GM12874 (cell line): Measurements from ENCODE around the gene MCTS1.

Experiments used
- TF ChIP-seq, protein P1 (sequence below): IDR thresholded peaks from 2 replicates; pipeline ENCODE4 v1.5.1; 2011; ENCODE audit warnings: low read depth, mild to moderate bottlenecking, control low read depth, low read length, moderate library complexity; ENCODE audit not compliant: insufficient read depth

MCTS1 gene

DNA sequence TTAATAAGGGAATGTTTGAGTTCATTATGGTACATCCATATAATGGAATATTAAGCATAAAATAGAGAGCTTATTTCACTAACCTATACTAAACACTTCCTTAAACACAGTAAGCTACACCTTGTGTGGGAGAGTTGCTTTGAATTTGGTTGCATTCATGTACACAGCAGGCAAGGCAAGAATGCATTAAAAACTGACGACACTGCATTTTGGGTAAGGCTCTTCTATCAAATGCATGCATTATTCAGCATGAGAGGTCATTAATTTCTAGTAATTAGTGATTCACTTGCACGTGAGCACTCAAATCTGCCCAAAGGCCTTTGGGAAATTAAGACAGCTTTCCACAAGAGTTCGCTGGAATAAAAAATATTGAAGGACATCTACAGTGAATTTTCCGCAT, 34.7 kb downstream of the MCTS1 start:
- TF ChIP-seq, protein P1, sequence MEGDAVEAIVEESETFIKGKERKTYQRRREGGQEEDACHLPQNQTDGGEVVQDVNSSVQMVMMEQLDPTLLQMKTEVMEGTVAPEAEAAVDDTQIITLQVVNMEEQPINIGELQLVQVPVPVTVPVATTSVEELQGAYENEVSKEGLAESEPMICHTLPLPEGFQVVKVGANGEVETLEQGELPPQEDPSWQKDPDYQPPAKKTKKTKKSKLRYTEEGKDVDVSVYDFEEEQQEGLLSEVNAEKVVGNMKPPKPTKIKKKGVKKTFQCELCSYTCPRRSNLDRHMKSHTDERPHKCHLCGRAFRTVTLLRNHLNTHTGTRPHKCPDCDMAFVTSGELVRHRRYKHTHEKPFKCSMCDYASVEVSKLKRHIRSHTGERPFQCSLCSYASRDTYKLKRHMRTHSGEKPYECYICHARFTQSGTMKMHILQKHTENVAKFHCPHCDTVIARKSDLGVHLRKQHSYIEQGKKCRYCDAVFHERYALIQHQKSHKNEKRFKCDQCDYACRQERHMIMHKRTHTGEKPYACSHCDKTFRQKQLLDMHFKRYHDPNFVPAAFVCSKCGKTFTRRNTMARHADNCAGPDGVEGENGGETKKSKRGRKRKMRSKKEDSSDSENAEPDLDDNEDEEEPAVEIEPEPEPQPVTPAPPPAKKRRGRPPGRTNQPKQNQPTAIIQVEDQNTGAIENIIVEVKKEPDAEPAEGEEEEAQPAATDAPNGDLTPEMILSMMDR = no peak

DNA sequence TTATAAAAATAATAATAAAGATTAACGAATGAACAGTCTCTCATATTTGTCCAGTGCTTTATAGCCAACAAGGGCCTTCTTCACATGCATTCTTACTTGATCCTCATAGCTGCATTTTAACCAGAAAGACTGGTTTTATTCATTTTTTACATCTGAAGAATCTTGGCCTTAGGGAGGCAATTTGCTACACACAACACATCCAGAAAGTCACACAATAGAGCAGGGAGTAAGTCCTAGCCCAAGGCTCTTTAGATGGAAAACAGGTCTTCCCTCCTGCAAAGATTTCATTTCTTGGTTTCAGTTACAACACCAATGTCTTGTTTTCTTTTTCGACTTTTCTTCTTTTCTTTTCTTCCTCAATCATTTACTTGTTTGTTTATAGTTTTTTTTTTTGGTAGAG, 39.0 kb downstream of the MCTS1 start:
- TF ChIP-seq, protein P1 = no peak

DNA sequence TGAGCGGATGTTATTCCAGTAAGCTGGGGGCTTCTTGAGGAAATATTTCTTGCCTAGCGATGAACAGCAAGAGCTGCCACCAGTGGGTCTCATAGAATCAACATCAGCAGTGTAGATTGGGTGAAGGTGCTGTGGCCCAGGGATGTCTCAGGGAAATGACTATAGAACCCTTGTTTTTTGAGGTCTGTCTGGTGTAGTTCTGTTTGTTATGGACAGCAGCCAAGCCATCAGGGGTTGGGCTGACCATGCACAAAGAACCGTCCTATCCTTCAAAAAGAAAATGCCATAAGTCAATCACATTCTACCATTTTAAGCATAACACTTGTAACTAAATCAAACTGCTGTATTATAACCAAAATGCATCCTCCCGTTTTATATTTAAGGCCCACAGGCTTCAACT, 43.2 kb downstream of the MCTS1 start:
- TF ChIP-seq, protein P1 = no peak

DNA sequence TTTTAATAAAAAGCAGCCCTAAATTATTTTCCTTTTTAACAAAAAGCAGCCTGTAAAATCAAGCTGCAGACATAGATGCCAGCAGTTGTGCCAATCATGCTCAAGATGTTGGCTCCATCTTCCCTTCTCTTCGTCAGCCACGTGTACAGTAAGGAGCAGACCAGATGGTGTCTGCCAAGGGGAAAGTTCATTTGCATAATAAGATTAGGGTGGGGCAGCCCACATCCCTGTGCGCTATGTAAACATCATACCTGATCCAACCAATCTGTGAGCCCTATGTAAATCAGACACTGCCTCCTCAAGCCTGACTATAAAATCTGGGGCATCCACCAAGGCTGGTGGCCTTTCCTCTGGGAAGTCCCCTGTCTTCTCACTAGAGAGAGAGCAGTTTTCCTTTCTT, 49.1 kb downstream of the MCTS1 start:
- TF ChIP-seq, protein P1 = no peak

DNA sequence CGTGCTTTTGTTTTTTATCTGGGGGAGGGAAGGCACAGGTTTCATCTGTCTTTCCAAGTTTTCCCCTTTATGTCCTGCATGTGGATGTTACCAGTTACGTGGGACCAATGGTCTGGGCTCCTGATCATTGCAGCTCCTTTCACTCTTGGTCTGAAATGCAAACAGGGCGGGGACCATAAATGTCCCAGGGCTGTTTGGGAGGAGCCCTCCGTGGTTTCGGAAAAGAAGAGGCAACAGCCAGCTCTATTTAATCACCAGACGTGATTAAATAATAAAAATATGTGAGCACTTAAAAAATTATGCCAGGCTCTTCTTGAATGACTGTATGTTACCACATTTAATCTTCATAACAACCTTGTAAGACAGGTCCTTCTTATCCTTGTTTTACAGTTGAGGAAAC, 56.7 kb downstream of the MCTS1 start:
- TF ChIP-seq, protein P1 = no peak
